HEK293T (cell line): ENCODE measurements around the gene WFS1.

ENCODE experiments used
- CTCF ChIA-PET: fragments of 350-600 bp; formaldehyde crosslinking; extraction: SDS; loops from one replicate; lab custom pipeline; 2021; ENCODE audit warnings: antibody characterized with exemption, inconsistent platforms; lab: Yijun Ruan, JAX
- POLR2A ChIA-PET: fragments of 350-600 bp; formaldehyde crosslinking; extraction: SDS; loops from one replicate; lab custom pipeline; 2020; ENCODE audit warnings: antibody characterized with exemption, inconsistent platforms; lab: Yijun Ruan, JAX
- DNase-seq: peaks from one replicate; pipeline ENCODE4 v3.0.0; 2012; ENCODE audit warnings: mixed read lengths; ENCODE audit errors: extremely low spot score
- ARNT ChIP-seq: fragments of 450-650 bp; IDR thresholded peaks from 2 replicates; pipeline ENCODE4 v1.6.1; 2017; ENCODE audit warnings: mild to moderate bottlenecking
- BHLHE40 ChIP-seq: fragments of 450-650 bp; IDR thresholded peaks from 2 replicates; pipeline ENCODE4 v1.6.1; 2016; ENCODE audit warnings: mild to moderate bottlenecking, moderate library complexity, borderline replicate concordance
- CTBP1 ChIP-seq: fragments of 450-650 bp; IDR thresholded peaks from 2 replicates; pipeline ENCODE4 v1.6.1; 2016; ENCODE audit warnings: borderline replicate concordance
- ELF4 ChIP-seq: fragments of 450-650 bp; IDR thresholded peaks from 2 replicates; pipeline ENCODE4 v1.6.1; 2017; ENCODE audit warnings: antibody characterized with exemption
- FOXA1 ChIP-seq: fragments of 450-650 bp; IDR thresholded peaks from 2 replicates; pipeline ENCODE4 v1.6.1; 2016; ENCODE audit warnings: mild to moderate bottlenecking
- FOXK2 ChIP-seq: fragments of 450-650 bp; IDR thresholded peaks from 2 replicates; pipeline ENCODE4 v1.6.1; 2016; ENCODE audit warnings: mild to moderate bottlenecking
- FOXM1 ChIP-seq: fragments of 450-650 bp; IDR thresholded peaks from 2 replicates; pipeline ENCODE4 v1.6.1; 2017; ENCODE audit warnings: mild to moderate bottlenecking, borderline replicate concordance
- HDGF ChIP-seq: fragments of 450-650 bp; IDR thresholded peaks from 2 replicates; pipeline ENCODE4 v1.6.1; 2017; ENCODE audit warnings: antibody characterized with exemption, borderline replicate concordance
- L3MBTL2 ChIP-seq: fragments of 450-650 bp; conservative IDR thresholded peaks from 2 replicates; pipeline ENCODE4 v1.6.1; 2016; ENCODE audit warnings: mild to moderate bottlenecking
- LEF1 ChIP-seq: fragments of 450-650 bp; IDR thresholded peaks from 2 replicates; pipeline ENCODE4 v1.6.1; 2017; ENCODE audit warnings: mild to moderate bottlenecking, borderline replicate concordance
- NFRKB ChIP-seq: fragments of 450-650 bp; IDR thresholded peaks from 2 replicates; pipeline ENCODE4 v1.6.1; 2016; ENCODE audit warnings: mild to moderate bottlenecking, moderate library complexity
- SP1 ChIP-seq: fragments of 450-650 bp; IDR thresholded peaks from 2 replicates; pipeline ENCODE4 v1.6.1; 2017
- SUZ12 ChIP-seq: fragments of 450-650 bp; IDR thresholded peaks from 2 replicates; pipeline ENCODE4 v1.6.1; 2016; ENCODE audit warnings: mild to moderate bottlenecking
- TARDBP ChIP-seq: fragments of 450-650 bp; IDR thresholded peaks from 2 replicates; pipeline ENCODE4 v1.6.1; 2016
- ZNF384 ChIP-seq: fragments of 450-650 bp; IDR thresholded peaks from 2 replicates; pipeline ENCODE4 v1.6.1; 2016
- TF ChIP-seq, protein P1 (sequence below): fragments of 450-650 bp; IDR thresholded peaks from 2 replicates; pipeline ENCODE4 v1.6.1; 2016

WFS1 gene

DNA sequence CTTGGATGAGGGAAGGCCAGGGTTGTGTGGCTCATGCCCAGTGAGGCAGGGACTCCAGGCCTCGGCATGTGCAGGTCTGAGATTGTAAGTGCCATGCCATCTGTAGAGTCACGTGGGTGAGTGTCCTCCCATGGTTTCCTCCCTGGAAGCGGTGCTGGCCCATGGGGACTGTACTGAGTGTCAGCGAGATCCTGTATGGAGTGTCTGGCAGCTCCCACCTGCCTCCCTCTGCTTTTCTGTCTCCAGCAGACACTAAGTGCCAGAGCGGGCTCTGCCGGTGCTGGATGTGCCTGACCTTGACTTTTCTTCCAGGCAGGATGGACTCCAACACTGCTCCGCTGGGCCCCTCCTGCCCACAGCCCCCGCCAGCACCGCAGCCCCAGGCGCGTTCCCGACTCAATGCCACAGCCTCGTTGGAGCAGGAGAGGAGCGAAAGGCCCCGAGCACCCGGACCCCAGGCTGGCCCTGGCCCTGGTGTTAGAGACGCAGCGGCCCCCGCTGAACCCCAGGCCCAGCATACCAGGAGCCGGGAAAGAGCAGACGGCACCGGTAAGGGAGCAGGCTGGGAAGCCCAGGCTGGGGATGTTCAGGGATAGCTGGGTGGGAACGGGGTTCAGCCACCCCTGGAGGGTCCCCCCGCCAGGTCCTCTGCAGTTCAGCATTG, 7.6 kb downstream of the WFS1 start:
- CTCF ChIA-PET: no interaction called here
- DNase-seq: no peak
- TF ChIP-seq LEF1 (no peak), SUZ12 (no peak), CTBP1 (no peak), TARDBP (no peak), NFRKB (no peak), SP1 (no peak)
- POLR2A ChIA-PET: no interaction called here

DNA sequence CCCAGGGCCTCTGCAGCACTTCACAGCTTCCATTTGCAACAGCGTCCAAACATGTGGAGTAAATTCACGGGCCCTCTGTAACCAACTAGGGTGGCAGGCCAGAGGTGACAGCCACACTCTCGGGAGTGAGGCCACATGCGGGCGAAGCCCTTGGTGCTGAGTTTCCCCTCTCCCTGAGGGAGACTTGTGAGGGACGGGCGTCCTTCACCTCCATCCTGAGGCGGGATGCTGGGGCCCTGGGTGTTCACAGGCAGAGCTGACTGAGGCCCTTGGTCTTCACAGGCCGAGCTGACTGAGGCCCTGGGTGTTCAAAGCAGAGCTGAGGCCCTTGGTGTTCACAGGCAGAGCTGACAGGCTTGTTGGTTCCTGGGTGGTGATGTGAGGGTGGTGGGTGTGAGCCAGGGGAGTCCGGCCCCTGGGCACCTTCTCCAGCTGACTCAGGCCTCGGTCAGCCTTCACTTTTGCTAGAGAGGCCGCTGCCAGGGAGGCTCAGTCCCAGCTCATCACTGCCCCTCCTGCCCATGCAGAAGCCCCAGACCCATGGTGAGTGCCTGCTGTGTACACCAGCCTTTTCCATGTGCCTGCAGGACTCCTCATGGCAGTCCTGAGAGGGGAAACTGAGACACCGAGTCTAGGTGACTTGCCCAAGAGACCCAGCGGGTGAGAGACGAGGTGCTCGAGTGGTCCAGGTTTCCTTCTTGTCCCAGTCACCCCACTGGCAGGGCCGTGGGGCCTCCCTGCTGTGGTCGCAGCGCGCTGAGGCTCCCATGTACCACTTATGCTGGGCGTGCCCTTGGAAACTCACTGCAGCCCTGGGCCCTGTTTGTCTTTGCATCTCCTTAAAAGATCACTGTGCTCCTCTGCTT, 8.5 kb downstream of the WFS1 start:
- no peak for DNase-seq
- ChIA-PET CTCF (no interaction called here), POLR2A (no interaction called here)
- no peak for TF ChIP-seq FOXM1
- TF ChIP-seq ZNF384: no peak
- no peak for TF ChIP-seq ARNT
- TF ChIP-seq CTBP1: no peak
- TF ChIP-seq FOXA1: no peak
- no peak for TF ChIP-seq LEF1

DNA sequence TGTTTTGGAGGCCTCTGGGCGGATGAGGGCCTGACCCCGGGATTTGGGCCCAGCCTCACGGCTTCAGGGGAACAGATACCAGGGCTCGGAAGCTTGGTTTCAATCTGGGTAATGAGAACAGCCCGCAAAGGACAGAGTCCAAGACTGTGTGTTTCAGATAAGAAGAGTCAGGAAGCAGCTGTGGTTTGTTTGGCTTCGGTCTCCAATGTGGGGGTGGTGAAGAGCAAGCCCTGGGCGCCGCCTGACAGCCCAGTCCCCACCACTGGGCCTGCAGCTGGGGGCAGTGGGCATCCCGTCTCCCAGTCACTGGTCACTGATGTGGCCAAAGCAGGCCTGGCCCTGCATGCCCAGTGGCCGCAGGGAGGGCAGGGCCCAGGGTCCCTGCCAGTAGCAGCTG, 9.1 kb downstream of the WFS1 start:
- ChIA-PET POLR2A (no interaction called here), CTCF (no interaction called here)
- DNase-seq: no peak
- no peak for TF ChIP-seq L3MBTL2
- TF ChIP-seq NFRKB: no peak
- TF ChIP-seq FOXK2: no peak
- no peak for TF ChIP-seq SP1
- TF ChIP-seq SUZ12: no peak
- TF ChIP-seq CTBP1: no peak
- TF ChIP-seq HDGF: no peak
- TF ChIP-seq, protein P1, sequence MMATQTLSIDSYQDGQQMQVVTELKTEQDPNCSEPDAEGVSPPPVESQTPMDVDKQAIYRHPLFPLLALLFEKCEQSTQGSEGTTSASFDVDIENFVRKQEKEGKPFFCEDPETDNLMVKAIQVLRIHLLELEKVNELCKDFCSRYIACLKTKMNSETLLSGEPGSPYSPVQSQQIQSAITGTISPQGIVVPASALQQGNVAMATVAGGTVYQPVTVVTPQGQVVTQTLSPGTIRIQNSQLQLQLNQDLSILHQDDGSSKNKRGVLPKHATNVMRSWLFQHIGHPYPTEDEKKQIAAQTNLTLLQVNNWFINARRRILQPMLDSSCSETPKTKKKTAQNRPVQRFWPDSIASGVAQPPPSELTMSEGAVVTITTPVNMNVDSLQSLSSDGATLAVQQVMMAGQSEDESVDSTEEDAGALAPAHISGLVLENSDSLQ: no peak
- no peak for TF ChIP-seq ZNF384
- TF ChIP-seq ARNT: no peak

DNA sequence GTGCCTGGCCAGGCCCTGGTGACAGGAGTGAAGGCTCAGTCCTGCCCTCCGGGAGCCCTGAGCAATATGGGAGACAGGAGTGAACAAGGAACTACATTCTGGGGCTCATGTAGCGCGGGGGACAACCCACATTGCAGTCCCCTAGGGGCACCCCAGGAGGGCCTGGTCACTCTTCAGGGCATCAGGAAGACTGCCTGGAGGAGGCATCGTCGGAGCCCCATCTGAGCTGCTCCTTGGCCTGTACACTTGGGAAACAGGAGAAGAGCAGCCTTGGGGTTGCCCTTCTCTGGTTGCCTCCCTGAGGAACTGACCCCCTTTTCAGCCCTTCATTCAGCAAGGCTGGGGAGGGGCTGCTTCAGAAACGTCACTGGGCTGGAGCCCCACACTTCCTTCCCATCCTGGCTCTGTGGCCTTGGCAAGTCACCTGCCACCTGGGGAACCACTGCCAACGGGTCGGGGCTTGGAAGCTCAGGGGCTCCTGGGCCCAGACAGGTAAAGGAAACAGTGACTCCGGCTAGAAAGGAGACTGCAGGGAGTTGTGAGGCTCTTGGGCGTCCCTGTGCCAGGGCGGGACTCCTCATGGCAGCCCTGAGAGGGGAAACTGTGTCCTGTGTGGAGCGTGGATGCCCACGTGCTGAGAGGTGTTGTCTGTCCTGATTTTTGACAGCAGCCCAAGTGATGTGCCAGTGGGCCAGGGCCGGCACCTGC, 10.1 kb downstream of the WFS1 start:
- DNase-seq: no peak
- CTCF ChIA-PET: interaction anchor here (1.2 kb wide), 1 partner anchor 29 kb away, joined by 5 read pairs; no protein-coding TSS in a partner anchor
- TF ChIP-seq FOXK2 (no peak), LEF1 (no peak), TARDBP (no peak), ARNT (no peak), HDGF (no peak), FOXM1 (no peak), SUZ12 (no peak), CTBP1 (no peak), L3MBTL2 (no peak), BHLHE40 (no peak), NFRKB (no peak), FOXA1 (no peak), ELF4 (no peak), SP1 (no peak), ZNF384 (no peak)
- TF ChIP-seq, protein P1: no peak
- POLR2A ChIA-PET: interaction anchor here (1.0 kb wide), 1 partner anchor 10 kb away, joined by 6 read pairs; no protein-coding TSS in a partner anchor

DNA sequence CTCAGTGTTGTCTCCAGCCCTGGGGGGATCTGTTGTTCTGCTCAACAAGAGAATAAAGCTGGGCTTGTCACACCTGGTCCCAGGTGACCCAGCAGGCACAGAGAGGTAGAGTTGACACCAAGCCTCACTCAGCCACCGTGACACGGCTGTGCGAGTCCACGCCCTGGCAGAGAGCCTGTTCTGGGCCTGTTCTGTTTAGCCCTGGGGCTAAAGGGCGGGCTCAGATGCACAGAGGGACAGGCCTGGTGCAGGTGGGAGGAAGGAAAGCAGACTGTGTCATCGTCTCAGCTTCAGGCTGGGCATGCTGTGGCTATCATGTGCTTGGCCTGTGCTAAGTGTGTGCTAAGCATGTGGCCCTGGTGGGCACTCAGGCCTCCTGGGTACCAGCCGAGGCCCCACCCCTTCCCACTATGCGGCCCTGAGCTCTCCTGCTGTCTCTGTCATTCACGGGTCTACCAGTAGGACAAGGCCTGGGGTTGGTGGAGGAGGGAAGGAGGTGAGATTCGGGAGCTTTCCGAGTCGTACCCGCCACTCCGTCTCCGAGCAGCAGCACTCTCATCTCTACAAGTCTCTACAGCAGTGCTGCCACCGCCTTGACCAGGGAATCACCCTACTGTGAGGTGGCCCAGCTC, 10.8 kb downstream of the WFS1 start:
- TF ChIP-seq NFRKB (no peak), SUZ12 (no peak), FOXK2 (no peak), LEF1 (no peak), BHLHE40 (no peak), FOXM1 (no peak)
- TF ChIP-seq, protein P1: no peak
- ChIA-PET CTCF (interaction anchor here (1.2 kb wide), 1 partner anchor 30 kb away, joined by 5 read pairs; no protein-coding TSS in a partner anchor), POLR2A (interaction anchor here (1.0 kb wide), 1 partner anchor 11 kb away, joined by 6 read pairs; no protein-coding TSS in a partner anchor)
- DNase-seq: no peak
